Peyer's patch (tissue), 4 donors: ENCODE measurements around the gene ULK2. TPM values are rescaled to one million over a fixed set of nuclear protein-coding genes. Genes with fewer than 3 reads are reported as not detected.

ENCODE experiments used
- DNase-seq, 3 donors: peaks; one replicate each; pipeline ENCODE4 v3.0.0-alpha.2; 2017 to 2019
- H3K27ac ChIP-seq, 4 donors: fragments of 200-600 bp; sonication (generic); one replicate each; pipeline ENCODE4 v1.5.1; 2016 to 2019
- H3K27me3 ChIP-seq, 2 donors: fragments of 200-600 bp; sonication (generic); one replicate each; pipeline ENCODE4 v1.5.1; 2019
- H3K36me3 ChIP-seq, 3 donors: fragments of 200-600 bp; sonication (generic); one replicate each; pipeline ENCODE4 v1.5.1; 2016 to 2019
- H3K4me1 ChIP-seq, 4 donors: fragments of 200-600 bp; sonication (generic); one replicate each; pipeline ENCODE4 v1.5.1; 2016 to 2019
- H3K4me3 ChIP-seq, 4 donors: fragments of 200-600 bp; sonication (generic); 1 replicate in 3 of 4; 2 replicates in 1 of 4; pipeline ENCODE4 v1.5.1; 2016 to 2019; ENCODE audit warnings: mild to moderate bottlenecking in 1 of 4
- H3K9me3 ChIP-seq, 4 donors: fragments of 200-600 bp; sonication (generic); one replicate each; pipeline ENCODE4 v1.5.1; 2016 to 2019; ENCODE audit warnings: mild to moderate bottlenecking in 1 of 4
- CTCF ChIP-seq, 6 experiments: fragments of 450-650 bp in 4 of 6; fragments of 200-600 bp in 2 of 6; sonication (generic) in 1 of 6; IDR thresholded peaks; one replicate each; pipeline ENCODE4 v1.5.1; 2017 to 2019; ENCODE audit warnings: antibody characterized with exemption in 6 of 6, mild to moderate bottlenecking in 3 of 6, moderate library complexity in 1 of 6
- POLR2A ChIP-seq, 2 donors: fragments of 450-650 bp; IDR thresholded peaks; one replicate each; pipeline ENCODE4 v1.5.1; 2017; ENCODE audit warnings: antibody characterized with exemption in 2 of 2, mild to moderate bottlenecking in 2 of 2, moderate library complexity in 2 of 2
- total RNA-seq, 4 donors: library from RNA; depleted of rRNA; stranded (reverse); fragments of >200 nt; gene quantifications; one replicate each; pipeline ENCODE4 v1.1.0, GENCODE V29; 2016

The ULK2 gene
- total RNA-seq, 4 donors from 2014 or later: 2.8 to 8.8 (median 5.3) TPM

GRCh38 chr17:19904924-19905323 lies 37.2 kb upstream of the ULK2 start:
- TF ChIP-seq POLR2A (IDR thresholded peaks at IDR 0.05) (no peak), CTCF (IDR thresholded peaks at IDR 0.05) (no peak)
- H3K27ac ChIP-seq: no peak overlapping the region
- H3K4me1 ChIP-seq: no peaks in the 10 kb centered on the region
- peaks cover 0 to 76% (median 0%) of the 10 kb centered on the region in 3 donors for H3K36me3 ChIP-seq
- H3K9me3 ChIP-seq: no peaks in the 10 kb centered on the region
- no peak overlapping the region for H3K4me3 ChIP-seq
- DNase-seq: peak in 1 of 3 donors; percentile 51
- no peaks in the 10 kb centered on the region for H3K27me3 ChIP-seq

- Histone ChIP-seq H3K4me1 (no peaks in the 10 kb centered on the region), H3K9me3 (no peaks in the 10 kb centered on the region), H3K27ac (no peak overlapping the region), H3K4me3 (no peak overlapping the region), H3K36me3 (peaks cover 0 to 74% (median 0%) of the 10 kb centered on the region in 3 donors), H3K27me3 (no peaks in the 10 kb centered on the region)
- TF ChIP-seq POLR2A (IDR thresholded peaks at IDR 0.05) (no peak), CTCF (IDR thresholded peaks at IDR 0.05) (no peak)
- DNase-seq: no peak
These were observed 36.7 kb upstream of the ULK2 start for GRCh38 chr17:19904412-19904811.

GRCh38 chr17:19900809-19901208 lies 33.1 kb upstream of the ULK2 start:
- H3K36me3 ChIP-seq: peaks cover 0 to 45% (median 0%) of the 10 kb centered on the region in 3 donors
- no peak overlapping the region for H3K27ac ChIP-seq

GRCh38 chr17:19897903-19898302 lies 30.2 kb upstream of the ULK2 start:
- no peaks in the 10 kb centered on the region for H3K27me3 ChIP-seq
- H3K4me1 ChIP-seq: peaks cover 0 to 7% (median 0%) of the 10 kb centered on the region in 4 donors
- H3K27ac ChIP-seq: no peak overlapping the region
- no peak for DNase-seq
- no peak for TF ChIP-seq CTCF (IDR thresholded peaks at IDR 0.05)
- TF ChIP-seq POLR2A (IDR thresholded peaks at IDR 0.05): no peak
- no peak overlapping the region for H3K4me3 ChIP-seq
- H3K9me3 ChIP-seq: no peaks in the 10 kb centered on the region
- H3K36me3 ChIP-seq: peaks cover 0 to 23% (median 0%) of the 10 kb centered on the region in 3 donors

More at GRCh38 chr17:19900809-19901208, 33.1 kb upstream of the ULK2 start:
- Histone ChIP-seq H3K9me3 (no peaks in the 10 kb centered on the region), H3K27me3 (no peaks in the 10 kb centered on the region), H3K4me3 (no peak overlapping the region), H3K4me1 (peaks cover 0 to 7% (median 0%) of the 10 kb centered on the region in 4 donors)
- DNase-seq: no peak
- TF ChIP-seq CTCF (IDR thresholded peaks at IDR 0.05) (no peak), POLR2A (IDR thresholded peaks at IDR 0.05) (no peak)

GRCh38 chr17:19897090-19897837 lies 29.5 kb upstream of the ULK2 start:
- peak in 2 of 3 donors; percentile 55 to 61 for DNase-seq
- peaks cover 0 to 20% (median 0%) of the 10 kb centered on the region in 3 donors for H3K36me3 ChIP-seq
- H3K9me3 ChIP-seq: no peaks in the 10 kb centered on the region
- no peak overlapping the region for H3K27ac ChIP-seq
- TF ChIP-seq POLR2A (IDR thresholded peaks at IDR 0.05) (no peak), CTCF (IDR thresholded peaks at IDR 0.05) (no peak)
- H3K27me3 ChIP-seq: no peaks in the 10 kb centered on the region
- H3K4me3 ChIP-seq: no peak overlapping the region
- H3K4me1 ChIP-seq: peaks cover 0 to 7% (median 0%) of the 10 kb centered on the region in 4 donors
